ENCODE data around the gene AEN. TPM values are rescaled to one million over a fixed set of nuclear protein-coding genes. Genes with fewer than 3 reads are reported as not detected.

Gene AEN
- total RNA-seq, 2 experiments from 2014 or later = 40.7 to 43.7 TPM

GRCh38 chr15:88653200-88654064, 32.3 kb downstream of the AEN start:
- ChIA-PET CTCF (no interaction called here), POLR2A (interaction anchor here (1.1 to 6.4 kb wide), 5 partner anchors 11 to 31 kb away, joined by 3 to 83 read pairs (median 8); no protein-coding TSS in a partner anchor)
- no peaks in the 10 kb centered on the region for H3K9me3 ChIP-seq (ENCODE audit: control insufficient read depth in 1 of 2, insufficient read depth in 1 of 2, low read length in 2 of 2)
- no peaks in the 10 kb centered on the region for H3K27me3 Mint-ChIP-seq
- peak in 1 of 14 experiments; percentile 5 for DNase-seq
- H3K27ac Mint-ChIP-seq = peak overlapping the region; percentile 93
- H3K9me3 Mint-ChIP-seq = no peaks in the 10 kb centered on the region
- ATAC-seq (ENCODE audit: poor library complexity) = no peak
- TF ChIP-seq CTCF (IDR thresholded peaks at IDR 0.05) = no peak
- H3K4me3 Mint-ChIP-seq = peak overlapping the region; percentile 59
- peak overlapping the region; percentile 24 to 52 for H3K27ac ChIP-seq (ENCODE audit: low read depth in 1 of 2, low read length in 2 of 2)
- peaks cover 84% of the 10 kb centered on the region for H3K4me1 Mint-ChIP-seq (ENCODE audit: low read depth)
- H3K27me3 ChIP-seq (ENCODE audit: control insufficient read depth in 1 of 2, insufficient read depth in 2 of 2, low read length in 2 of 2) = no peaks in the 10 kb centered on the region
- intact Hi-C loops (cut with DNase I, micrococcal nuclease) = no loop called here
- H3K4me1 ChIP-seq (ENCODE audit: insufficient read depth, low read length) = peaks cover 97% of the 10 kb centered on the region
- no peak overlapping the region for H3K4me3 ChIP-seq (ENCODE audit: low read length)
- peaks cover 48% of the 10 kb centered on the region for H3K36me3 ChIP-seq (ENCODE audit: insufficient read depth, low read length)
- peaks cover 50% of the 10 kb centered on the region for H3K36me3 Mint-ChIP-seq (ENCODE audit: low read depth)

DNA sequence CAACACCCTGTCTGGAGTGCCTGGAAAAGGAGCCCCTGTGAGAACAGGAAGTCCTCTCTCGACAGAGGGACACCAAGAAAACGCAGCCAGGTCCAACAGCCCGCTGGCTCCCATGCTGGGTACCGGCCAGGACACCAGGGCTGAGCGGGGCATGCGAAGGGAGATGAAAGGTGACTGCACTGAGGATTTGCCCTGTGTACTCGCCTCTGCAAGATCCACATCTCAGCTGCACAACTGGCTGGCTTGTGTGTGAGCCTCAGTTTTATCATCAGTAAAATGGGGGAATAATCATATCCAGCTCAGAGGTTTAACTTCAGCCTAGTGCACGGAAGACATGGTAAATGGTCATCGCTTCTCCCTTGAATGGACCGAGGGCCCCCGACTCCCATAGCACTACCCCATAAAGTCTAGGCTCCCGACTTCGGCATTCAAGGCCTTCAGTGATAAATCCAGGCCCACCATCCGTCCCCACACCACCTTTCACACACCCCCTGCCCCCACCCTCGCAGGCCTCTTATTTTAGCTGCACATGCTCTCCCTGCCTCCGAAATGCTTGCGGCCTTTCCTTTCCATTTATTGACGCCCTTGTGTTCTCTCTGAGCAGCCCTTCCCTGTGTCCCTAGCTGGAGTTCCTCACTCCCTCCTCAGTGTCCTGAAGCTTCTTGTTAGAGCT, 33.4 kb downstream of the AEN start:
- no peaks in the 10 kb centered on the region for H3K27me3 ChIP-seq (ENCODE audit: control insufficient read depth in 1 of 2, insufficient read depth in 2 of 2, low read length in 2 of 2)
- ChIA-PET POLR2A (interaction anchor here (1.8 to 6.4 kb wide), 4 partner anchors 9 to 33 kb away, joined by 8 to 83 read pairs (median 26); partner anchors contain the start of gene AEN), CTCF (interaction anchor here (1.0 to 3.6 kb wide), 3 partner anchors 16 to 250 kb away, joined by 3 to 18 read pairs (median 4); partner anchors contain the start of gene ISG20)
- Mint-ChIP-seq H3K36me3 (ENCODE audit: low read depth) (peaks cover 38% of the 10 kb centered on the region), H3K4me1 (ENCODE audit: low read depth) (peaks cover 84% of the 10 kb centered on the region), H3K4me3 (peak overlapping the region; percentile 54), H3K9me3 (no peaks in the 10 kb centered on the region), H3K27me3 (no peaks in the 10 kb centered on the region), H3K27ac (peak overlapping the region; percentile 93)
- ATAC-seq (ENCODE audit: poor library complexity) (no peak), DNase-seq (no peak)
- no peaks in the 10 kb centered on the region for H3K9me3 ChIP-seq (ENCODE audit: control insufficient read depth in 1 of 2, insufficient read depth in 1 of 2, low read length in 2 of 2)
- intact Hi-C loops (cut with DNase I, micrococcal nuclease) = no loop called here
- peak overlapping the region in 1 of 2 donors; percentile 21 for H3K27ac ChIP-seq (ENCODE audit: low read depth in 1 of 2, low read length in 2 of 2)
- H3K4me3 ChIP-seq (ENCODE audit: low read length) = no peak overlapping the region
- H3K36me3 ChIP-seq (ENCODE audit: insufficient read depth, low read length) = peaks cover 47% of the 10 kb centered on the region
- peaks cover 97% of the 10 kb centered on the region for H3K4me1 ChIP-seq (ENCODE audit: insufficient read depth, low read length)
- TF ChIP-seq CTCF (IDR thresholded peaks at IDR 0.05) = no peak

- ATAC-seq (ENCODE audit: poor library complexity) (no peak), DNase-seq (no peak)
- peak overlapping the region in 1 of 2 donors; percentile 10 for H3K27ac ChIP-seq (ENCODE audit: low read depth in 1 of 2, low read length in 2 of 2)
- H3K4me1 Mint-ChIP-seq (ENCODE audit: low read depth) = peaks cover 84% of the 10 kb centered on the region
- CTCF ChIA-PET = interaction anchor here (1.0 to 3.6 kb wide), 3 partner anchors 17 to 250 kb away, joined by 3 to 18 read pairs (median 4); partner anchors contain the start of gene ISG20
- intact Hi-C loops (cut with DNase I, micrococcal nuclease) = no loop called here
- no peaks in the 10 kb centered on the region for H3K9me3 Mint-ChIP-seq
- H3K4me3 ChIP-seq (ENCODE audit: low read length) = no peak overlapping the region
- peaks cover 97% of the 10 kb centered on the region for H3K4me1 ChIP-seq (ENCODE audit: insufficient read depth, low read length)
- peak overlapping the region; percentile 93 for H3K27ac Mint-ChIP-seq
- peaks cover 43% of the 10 kb centered on the region for H3K36me3 ChIP-seq (ENCODE audit: insufficient read depth, low read length)
- peaks cover 36% of the 10 kb centered on the region for H3K36me3 Mint-ChIP-seq (ENCODE audit: low read depth)
- no peak for TF ChIP-seq CTCF (IDR thresholded peaks at IDR 0.05)
- POLR2A ChIA-PET = interaction anchor here (0.7 to 6.4 kb wide), 4 partner anchors 20 to 242 kb away, joined by 3 to 83 read pairs (median 26); partner anchors contain the start of gene AEN
- no peaks in the 10 kb centered on the region for H3K9me3 ChIP-seq (ENCODE audit: control insufficient read depth in 1 of 2, insufficient read depth in 1 of 2, low read length in 2 of 2)
- H3K27me3 ChIP-seq (ENCODE audit: control insufficient read depth in 1 of 2, insufficient read depth in 2 of 2, low read length in 2 of 2) = no peaks in the 10 kb centered on the region
- peak overlapping the region; percentile 54 for H3K4me3 Mint-ChIP-seq
- H3K27me3 Mint-ChIP-seq = no peaks in the 10 kb centered on the region
Measured at GRCh38 chr15:88655103-88655553, 34.0 kb downstream of the AEN start.
